GM21576 (cell line): ENCODE measurements around the gene ZMAT5.

Source experiments
- ATAC-seq: cut with Tn5 transposase; IDR thresholded peaks from one replicate; pipeline ENCODE4 v1.9.1; 2021; ENCODE audit warnings: mild to moderate bottlenecking, moderate library complexity; ENCODE audit not compliant: unreplicated experiment

ZMAT5 gene

GRCh38 chr22:29691636-29692326, 75.0 kb downstream of the ZMAT5 start:
- no peak for ATAC-seq

- ATAC-seq, result no peak
Observed at GRCh38 chr22:29690476-29690875, 76.3 kb downstream of the ZMAT5 start.

- ATAC-seq, result no peak
Observed at GRCh38 chr22:29689880-29690213, 77.0 kb downstream of the ZMAT5 start.

DNA sequence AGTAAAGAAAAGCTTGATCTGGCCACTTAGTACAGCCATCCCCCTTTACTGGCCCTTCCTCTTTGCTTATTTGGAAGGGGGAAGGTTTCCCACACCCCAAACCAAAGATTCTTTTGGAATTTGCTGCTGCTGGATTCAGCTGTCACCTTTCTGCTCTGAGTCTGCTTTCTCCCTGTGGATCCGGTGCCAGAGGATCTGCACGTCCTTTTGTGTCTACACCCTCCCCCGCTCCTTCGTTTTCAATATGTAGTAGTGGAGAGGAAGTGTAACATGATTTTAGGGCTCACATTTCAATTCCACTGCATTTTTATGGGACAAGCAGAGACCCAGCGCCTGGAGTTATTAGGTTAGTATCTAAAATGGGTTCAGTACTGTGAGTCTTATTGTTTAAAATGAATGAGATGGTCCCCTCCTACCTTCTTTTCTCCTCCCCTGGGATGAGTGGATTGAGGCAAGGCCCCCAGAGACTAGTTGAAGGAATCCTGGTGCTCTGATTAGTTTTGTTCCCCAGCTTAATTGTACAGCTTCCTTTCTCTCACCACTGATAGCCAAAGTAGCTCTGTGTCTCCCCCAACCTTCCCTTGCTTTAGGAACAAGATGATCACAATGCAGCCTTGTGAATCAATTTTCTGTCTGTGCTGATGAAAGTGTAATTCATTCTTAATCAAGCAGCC, 77.5 kb downstream of the ZMAT5 start:
- no peak for ATAC-seq

GRCh38 chr22:29684244-29684643, 82.6 kb downstream of the ZMAT5 start:
- no peak for ATAC-seq

GRCh38 chr22:29683536-29683935, 83.3 kb downstream of the ZMAT5 start:
- no peak for ATAC-seq
